ENCODE measurements around the gene CENPX.

The CENPX gene

DNA sequence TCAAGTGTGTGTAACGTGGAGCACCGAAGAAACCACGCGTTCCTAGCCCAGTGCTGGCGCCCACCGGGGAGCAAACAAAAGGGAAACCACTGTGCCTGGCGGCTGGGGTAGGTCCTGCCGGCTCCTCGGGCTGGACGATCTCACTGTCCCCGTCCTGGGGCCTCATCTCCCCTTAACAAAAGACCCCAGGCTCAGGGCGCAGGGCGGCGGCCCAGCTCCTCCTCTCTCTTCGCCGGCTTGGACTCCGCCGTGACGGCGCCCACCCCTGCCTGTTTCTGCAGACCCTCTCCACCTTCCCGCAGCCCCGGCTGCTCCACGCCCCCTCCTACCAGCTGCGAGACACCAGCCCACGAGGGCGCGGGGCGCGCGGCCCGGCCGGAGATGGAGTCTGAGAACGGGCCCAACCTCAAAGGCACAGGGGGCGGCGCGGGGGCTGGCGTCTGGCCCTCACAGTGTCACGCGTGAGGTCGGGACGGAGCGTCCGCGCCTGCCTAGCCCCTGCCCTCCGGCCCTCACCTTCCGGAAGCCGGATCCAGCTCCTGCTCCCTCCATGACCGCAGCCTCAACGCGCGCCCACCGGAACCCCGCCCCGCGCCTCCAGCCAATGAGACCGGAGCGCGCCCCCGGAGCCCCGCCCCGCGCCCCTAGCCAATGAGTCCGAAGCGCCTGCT, at the start of gene CENPX:
CENPX (minus strand) TSS at position 569 of the 671 bp plus-strand sequence; CDS start at position 552, 17 bp downstream.
- no peak for FAIRE-seq

DNA sequence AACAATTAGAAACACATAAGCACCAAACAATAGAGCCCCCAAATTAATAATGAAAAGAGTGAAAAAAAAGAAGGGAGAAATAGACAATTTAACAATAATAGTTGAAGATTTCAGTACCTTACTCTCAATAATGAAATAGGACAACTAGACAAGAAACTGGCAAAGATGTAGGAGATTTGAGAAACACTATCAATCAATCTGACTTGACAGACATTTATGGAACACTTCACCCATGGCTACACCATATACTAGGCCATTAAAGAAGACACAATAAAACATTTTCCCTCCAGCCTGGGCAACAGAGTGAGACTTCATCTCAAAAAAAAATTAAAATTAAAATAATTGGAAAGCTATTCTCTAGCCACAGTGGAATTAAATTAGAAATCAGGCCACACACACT, 47.9 kb upstream of the CENPX start:
- FAIRE-seq: no peak

DNA sequence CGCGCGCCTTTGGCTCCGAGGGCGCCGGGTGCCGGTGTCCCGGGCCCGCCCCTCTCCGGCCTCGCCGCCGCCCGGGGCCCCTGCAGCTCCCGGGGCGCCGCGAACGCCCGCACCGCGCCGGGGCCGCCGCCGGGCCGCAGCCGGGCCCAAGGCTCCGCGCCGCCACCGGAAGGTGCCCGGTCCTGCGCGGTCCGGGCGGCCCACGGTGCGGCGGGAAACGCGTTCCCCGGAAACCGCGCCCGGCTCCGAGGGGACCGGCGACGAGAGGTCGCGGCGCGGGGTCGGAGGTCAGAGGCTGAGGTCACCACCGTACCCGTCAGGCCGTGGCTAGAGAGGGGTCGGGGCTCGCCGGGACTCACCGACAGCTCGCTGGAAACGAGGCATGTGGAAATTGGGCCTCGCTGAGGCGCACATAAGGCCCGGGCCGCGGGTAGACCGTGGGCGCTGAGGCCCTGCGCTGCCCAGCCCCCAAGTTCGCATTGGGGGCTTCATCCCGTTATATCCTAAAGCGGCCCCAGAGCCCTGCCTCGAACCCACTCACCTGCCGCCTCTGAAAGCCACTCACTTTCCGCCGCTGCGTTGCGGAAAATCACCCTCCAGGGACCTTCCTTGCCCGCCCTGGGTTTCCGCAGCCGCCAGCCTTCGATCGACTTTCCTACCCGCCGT, 43.1 kb upstream of the CENPX start, which contains the start of gene DUS1L:
DUS1L (minus strand) TSS at position 167 of the 666 bp plus-strand sequence. CDS start 745 bp downstream, outside the sequence.
- no peak for FAIRE-seq

DNA sequence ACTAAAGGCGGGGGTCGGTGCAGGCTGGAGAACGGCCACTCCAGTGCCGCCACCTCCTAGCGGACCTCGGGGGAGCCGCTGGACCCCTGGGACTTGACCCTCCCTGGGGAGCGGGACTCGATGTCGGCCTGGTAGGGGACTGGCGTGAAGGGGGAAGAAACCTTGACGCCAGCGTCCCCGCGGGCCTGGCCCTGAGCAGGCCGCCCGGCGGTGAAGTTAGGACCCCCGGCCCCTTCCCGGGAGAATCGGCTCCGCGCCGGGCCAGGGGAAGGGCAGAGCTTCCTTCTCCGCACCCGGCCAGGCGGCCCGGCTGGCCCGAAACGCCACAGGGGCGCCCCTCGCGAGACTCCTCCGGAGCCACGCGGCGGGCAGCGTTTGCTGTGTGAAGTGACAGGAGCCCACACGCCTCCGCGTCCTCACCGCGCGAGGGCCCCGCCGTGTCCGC, 42.5 kb upstream of the CENPX start:
- no peak for FAIRE-seq

DNA sequence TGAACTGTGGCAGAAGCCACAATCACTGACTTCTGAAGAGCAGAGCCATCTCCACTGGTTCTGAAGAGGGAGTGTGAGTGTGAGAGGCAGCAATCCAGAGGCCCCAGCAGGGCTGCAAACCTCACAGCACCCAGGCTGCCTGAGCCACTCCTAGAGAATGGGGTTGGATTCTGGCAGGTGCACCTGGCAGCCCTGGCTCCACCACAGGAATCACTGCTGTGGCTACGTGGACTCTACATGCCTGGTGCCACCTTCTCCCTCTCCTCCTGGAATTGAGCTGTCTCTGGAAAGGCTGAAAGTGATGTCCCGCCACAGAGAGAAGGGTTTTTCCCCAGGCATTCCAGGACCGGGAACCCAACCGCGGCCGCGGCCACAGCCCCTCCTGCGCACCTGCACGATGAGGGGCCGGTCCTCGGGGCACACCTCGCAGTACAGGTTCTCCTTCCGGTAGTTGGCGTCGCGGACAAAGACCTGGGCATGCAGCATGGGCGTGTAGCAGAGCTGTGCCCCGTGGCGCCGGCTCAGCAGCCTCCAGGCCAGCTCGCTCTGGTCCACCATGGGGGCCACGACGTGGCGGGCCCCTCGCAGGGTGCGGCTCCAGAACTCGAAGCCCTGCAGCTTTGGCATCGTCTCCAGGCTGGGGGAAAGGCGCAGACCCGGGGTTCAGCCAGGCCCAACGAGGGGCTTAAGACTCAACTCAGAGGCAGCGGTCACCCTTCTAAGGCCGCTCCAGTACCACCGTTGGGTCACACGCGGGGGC, 41.9 kb upstream of the CENPX start:
- no peak for FAIRE-seq

DNA sequence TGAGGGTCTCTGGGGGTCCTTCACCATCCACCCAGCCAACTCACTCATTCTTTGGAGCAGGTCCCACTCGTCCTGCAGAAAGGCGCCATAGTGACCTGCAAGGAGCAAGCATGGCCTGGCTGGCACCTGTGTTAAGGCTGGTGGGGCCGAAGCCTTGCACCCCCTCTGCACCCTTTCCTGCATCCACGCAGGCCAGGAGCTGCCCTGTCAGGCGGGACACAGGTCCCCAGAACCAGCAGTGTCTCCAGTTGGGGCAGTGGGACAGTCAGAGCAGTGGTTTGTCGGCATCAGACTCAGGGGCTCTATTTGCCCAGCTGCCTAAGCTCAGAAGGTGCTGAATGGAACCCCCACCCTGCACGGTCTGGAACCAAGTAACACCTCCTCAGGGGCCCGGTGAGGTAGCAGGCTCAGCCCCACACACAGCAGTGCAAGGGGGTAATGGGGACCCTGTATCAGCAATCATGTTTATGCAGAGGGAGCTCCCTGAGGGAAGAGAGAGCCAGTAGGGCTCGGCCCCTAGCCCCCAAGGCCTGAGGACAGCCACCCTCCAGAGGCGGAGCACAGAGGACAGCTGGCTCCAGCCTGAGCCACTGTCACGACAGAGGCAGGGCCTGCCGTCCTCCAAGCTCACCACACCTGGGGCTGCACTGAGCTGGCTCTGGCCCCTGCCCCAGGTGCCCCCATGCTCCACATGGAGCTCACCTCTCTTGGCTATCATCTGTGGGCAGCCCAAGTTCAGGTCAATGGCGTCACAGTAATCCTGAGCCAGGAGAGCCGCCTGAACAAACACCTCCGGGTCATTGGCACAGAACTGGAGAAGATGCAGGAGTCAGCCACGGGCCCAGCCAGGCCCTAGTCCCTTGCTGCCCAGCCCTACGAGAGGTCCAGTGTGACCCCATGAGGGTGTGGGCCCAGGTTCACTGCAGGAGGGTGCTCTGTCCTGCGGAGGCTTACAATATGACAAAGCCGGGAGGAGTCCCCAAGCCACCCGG, 41.0 kb upstream of the CENPX start:
- no peak for FAIRE-seq

DNA sequence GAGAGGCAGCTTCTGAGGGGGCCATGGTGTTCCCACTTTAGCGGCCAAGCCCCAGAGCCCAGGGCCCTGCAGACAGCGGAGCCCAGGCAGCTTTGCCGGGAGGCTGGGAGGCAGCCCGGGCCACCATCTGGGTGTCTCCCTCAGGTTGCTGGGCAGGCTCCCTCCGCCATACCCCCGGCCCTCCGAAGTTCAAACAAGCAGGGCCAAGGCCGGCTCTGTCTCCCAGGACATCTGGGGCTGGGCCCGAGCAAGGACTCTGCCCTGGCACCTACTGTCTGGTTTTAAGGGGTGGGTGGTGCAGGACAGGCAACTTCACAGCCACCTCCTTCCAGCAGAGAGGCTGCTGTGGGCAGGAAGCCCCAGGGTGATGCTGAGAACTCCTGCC, 40.3 kb upstream of the CENPX start:
- no peak for FAIRE-seq

DNA sequence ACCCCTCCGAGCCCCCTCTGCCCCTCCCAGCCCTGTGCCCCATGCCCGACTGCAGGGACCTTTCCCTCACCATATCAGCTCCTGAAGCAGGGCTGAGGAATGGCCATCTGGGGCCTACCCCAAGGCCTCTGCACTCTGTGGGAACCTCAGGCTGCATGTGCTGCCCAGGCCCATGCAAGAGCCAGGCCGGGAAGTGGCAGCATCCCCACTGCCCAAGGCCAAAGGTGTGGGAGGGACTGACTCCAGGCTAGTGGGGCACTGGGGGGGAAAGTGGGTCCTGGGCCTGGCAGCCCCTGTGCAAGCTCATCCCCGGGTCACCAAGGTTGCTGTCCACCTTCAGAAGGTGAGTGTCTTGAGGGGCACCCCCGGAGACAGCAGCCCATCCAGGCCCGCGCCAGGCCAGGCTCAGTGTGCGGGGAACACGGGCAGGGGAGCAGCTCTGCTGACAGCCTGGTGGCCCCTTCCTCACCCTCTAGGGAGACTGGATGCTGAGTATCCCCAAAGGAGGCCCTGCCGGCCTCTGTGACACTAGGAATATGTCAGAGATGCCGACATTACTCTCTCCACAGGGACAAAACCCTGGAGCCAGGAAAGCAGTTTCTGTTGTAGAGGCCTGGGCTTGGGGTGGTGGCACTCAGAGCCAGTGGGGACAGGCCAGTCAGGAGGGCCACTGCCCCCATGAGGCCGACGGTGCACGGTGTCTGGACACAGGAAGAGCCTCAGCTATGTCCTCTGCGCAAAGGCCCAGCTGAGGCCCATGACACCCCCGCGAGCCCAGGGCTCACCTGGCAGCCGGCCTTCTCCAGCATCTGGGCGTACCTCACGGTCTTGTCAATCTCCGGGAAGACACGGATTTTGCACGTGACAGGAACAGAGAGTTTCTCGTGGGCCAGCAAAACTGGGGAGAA, 39.7 kb upstream of the CENPX start:
- FAIRE-seq: no peak

DNA sequence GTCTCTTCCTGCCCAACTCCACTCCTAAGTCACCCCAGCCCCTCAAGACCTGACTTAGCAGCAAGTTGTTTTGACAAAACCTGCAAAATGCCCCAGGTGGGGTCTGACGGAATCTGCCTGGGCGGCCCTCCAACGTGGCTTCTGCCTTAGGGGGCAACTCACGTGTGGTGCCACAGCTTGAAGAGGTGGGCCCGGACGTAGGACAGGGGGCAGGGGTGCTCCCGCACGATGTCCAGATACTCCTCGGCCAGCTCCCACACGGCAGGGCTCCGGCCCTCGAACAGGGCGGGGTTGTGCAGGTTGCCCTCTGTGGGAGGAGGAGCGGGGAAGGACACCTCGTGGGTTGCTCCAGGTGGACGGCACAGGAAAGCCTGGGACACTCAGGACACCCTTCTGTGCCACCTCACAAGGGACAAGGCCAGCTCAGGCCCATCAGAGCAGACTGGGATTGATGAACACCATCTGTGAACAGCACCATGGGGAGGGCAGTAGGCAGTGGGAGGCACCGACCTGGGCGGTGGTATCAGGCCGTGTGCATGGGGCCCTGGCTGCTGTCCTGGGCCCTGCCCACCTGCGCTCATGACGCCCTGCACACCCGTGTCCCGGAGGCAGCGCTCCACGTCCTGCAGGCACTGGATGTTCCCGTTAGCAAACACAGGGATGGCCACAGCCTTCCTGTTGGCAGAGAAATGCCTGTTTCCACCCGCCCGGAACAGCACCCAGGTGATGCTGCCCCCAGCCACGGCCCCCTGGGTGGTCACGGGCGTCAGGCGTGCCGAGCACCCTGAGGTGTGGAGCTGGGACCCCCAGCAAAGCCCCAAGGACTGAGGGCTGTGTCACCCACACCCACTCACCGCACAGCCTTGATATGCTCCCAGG, 38.6 kb upstream of the CENPX start:
- no peak for FAIRE-seq

DNA sequence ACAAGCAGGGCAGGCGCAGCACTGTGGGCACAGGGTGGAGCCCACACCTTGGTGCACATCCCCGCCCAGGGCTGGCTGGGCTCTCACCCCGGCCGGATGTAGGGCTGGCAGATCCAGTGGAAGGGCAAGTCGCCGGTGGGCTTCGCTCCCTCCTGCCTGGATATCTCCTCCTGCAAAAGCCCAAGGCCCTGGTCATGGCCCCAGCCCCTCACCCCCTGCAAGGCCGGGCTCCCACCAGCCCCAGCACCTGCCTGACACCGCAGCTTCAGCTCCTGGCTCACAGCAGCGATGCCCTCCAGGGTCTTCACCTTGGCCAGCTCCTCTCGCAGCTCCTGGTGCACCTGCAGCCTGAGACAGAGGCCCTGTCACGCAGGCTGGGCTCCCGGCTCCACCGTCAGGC, 37.9 kb upstream of the CENPX start:
- FAIRE-seq: no peak

DNA sequence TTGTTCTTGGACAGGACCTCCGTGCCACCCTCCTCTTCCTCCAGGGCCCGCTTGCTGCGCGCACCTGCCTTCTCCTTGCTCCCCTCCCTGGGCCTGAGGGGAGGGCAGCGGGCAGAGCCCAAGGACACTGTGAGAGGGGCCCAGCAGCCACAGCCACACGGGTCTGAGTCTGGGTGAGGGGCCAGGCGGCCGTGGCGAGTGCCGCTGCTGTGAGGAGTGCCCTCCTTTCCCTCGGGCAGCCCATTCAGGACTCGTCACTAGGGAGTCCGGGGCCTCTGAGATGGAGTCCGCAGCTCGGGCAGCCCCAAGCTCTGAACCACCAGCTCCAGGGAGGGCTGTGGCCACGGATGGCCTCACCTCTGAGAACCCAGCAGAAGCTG, 37.3 kb upstream of the CENPX start:
- FAIRE-seq: no peak

DNA sequence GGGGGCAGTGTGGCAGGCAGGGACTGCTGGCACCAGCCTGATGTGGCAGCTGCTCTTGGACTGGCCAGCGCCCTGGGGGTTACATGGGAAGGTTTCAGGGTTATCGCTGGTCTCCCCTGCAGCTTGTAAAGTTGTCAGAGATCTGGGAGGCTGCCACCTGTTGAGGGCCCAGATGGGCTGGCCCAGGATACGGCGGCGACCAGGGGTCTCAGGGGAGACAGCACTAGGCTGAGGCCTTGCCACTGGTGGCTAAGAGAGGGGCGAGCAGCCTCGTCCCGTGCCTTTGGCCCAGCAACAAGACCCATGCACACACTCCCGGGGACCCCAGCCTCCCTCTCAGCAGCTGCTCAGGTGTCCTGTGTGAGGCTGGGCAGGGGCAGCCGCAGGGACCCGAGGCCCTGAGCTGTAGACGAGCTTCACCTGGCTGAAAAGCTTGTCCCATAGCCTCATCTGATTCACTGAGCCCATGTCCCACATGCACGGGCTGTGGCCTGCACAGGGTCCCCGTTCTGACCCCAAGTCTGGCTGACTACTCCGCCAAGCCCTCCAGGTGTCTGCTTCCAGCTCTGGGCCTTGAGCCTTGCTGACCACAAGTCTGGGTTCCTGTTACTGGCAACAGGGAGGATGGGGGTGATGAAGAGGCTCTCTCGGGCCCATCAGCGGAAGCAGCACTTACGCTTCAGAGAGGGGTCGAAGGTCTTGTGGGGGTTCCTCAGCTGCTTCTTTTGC, 36.8 kb upstream of the CENPX start:
- no peak for FAIRE-seq

DNA sequence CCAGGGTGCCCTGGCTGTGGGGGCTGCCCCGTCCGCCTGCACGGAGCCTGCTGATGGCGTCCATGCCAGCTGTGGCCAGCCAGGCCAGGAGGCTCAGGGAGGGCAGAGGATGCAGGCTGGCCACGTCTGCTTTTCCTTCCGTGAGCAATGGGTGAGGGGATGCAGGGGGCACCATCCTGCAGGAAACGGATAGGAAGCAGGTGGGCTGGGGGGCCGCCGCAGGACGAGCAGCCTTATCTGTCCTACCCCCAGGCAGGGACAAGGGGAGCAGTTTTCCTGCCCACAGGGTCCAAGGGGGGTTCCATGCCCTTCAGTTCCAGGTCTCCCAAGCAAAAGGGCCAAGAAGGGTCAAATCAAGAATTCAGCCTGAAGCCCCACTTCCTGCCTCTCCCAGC, 36.2 kb upstream of the CENPX start:
- no peak for FAIRE-seq

DNA sequence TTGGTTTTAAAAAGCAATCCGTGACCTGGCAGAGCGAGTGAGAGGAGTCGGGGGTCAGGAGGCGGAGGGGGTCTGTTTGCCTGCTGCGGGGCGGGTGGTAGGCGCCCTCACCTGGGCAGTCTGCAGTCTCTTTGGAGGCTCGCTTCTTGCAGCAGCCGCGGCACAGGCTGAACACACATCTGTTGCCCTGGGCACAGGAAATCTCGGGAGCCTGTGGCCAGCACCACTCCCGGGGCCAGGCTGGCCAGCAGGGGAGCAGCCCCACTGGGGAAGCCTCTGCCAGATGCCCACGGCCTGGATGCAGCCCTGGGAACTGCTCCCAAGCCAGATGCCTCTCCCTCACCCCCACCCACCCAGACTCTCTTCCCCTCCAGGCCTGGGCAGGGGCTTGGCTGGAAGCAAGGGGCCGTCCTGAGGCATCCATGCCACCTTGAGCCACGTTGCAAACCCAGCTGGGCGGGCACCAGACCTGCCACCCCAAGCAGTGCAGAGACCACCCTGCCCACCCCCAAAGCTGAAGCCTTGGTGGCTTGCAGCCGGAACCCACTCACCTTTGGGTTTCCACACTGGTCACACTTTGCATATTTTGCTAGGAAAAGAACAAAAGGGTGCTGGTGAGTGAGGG, 35.7 kb upstream of the CENPX start:
- FAIRE-seq: no peak

DNA sequence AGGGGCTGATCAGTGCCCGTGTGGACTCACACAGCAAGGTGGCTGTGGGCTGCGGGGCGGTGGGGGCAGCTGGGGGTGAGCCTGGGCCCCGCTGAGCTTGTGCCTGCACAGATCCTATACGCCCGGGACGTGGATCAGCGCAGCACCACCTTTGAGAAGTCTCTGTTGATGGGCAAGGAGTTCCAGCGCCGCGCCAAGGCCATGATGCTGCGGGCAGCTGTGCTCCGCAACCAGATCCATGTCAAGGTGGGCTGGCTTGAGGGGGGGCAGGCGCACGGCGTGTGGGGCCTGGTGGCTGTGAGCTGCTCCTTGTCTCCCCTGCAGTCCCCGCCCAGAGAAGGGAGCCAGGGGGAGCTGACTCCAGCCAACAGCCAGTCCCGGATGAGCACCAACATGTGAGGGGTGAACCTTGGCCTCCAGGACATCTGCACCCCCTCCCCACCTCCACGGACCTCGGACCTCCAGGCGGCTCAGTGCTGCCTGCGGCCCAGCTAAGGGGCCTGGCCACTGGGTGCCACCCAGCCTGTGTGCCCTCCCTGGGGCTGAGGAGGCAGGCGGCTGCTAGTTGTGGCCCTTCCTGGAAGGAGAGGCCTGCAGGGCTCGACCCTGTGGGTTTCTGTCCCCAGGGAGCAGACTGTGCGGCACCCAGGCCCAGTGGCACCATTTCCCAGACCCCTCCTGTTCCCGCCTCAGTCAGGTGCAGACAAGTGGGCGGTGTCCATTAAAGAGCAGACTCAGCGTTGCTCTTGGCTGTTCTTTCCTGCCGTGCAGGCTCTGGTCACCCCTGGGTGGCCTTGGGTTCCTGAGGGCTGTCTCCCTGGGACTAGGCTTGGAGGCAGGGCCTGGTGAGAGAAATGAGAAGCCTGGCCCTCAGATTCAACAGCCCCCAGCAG, 34.3 kb upstream of the CENPX start:
- FAIRE-seq: no peak

DNA sequence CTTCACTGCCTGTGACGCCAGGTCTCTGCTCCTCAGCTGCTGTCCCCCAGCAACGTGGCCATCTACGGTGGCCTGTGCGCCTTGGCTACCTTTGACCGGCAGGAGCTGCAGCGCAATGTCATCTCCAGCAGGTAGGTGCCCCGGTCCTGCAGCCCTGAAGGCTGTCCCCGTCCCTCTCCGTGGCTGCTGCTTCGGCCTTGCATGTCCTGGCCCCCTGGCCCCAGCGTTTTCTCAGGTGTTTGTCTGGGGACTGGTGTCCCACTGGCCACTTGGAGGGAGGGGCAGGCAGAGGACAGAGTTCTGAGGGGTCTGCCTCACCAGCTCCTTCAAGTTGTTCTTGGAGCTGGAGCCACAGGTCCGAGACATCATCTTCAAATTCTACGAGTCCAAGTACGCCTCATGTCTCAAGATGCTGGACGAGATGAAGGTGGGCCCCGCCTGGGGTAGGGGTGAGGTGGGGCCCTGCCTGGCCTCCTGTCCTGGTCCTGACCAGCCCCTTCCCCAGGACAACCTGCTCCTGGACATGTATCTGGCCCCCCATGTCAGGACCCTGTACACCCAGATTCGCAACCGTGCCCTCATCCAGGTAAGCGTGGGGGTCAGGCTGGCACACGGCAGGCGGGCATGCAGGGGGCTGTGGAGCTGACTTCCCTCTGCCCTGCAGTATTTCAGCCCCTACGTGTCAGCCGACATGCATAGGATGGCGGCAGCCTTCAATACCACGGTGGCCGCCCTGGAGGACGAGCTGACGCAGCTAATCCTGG, 33.5 kb upstream of the CENPX start:
- FAIRE-seq: no peak

All from colon (tissue), 2 donors.